ENCODE data around the gene RAVER1.

GRCh38 chr19:10327793-10328192 lies 5.5 kb downstream of the RAVER1 start:
- no peak for TF ChIP-seq CTCF (IDR thresholded peaks at IDR 0.05 in 8 of 11, conservative IDR thresholded peaks at IDR 0.05 in 3 of 11)
- no peak for TF ChIP-seq POLR2A (IDR thresholded peaks at IDR 0.05)
